Measurements from ENCODE around the gene SLC6A7. TPM values are rescaled to one million over a fixed set of nuclear protein-coding genes. Genes with fewer than 3 reads are reported as not detected.

Gene SLC6A7
- polyA plus RNA-seq, 1 experiment = not detected

DNA sequence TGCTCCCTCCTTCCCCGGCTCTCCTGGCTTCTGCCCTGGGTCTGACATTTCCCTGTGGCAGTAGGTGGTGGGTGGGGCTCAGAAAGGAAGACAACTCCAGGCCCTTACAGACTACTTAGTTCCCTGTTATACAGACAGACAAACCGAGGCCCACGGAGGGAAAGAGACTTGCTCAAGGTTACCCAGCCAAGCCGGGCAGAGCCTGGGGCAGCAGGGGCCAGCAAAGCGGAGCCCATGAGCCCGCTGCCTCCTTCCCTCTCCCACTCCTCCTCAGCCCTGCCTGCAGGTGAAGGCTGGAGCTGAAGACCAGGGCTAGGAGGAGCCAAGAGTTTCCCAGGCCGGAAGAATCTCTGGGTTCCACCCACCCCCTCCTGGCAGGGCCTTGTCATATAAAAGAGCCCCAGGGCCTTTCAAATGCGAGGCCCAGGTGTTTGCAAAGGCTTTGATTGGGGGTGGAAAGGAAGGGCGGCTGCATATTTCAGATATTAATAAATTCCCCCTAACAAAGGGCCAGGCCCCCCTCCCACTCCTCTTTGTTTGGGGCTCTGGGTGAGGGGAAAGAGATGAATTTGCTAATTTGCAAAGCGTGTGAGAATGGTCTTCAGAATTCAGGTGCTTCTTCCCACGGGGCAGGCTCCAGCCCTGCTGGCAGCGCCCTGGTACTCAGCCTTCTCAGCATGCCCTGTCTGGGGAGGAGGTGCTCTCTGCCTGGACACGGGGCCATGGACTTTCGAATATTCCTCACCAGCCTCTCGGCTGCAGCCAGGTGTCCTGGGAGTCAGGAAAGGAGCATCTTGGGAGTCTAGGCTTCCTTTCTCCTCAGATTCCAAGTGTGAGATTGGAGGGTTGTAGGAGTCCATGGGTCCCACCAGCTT is 21.5 kb downstream of the SLC6A7 start:
- TF ChIP-seq, protein P1, sequence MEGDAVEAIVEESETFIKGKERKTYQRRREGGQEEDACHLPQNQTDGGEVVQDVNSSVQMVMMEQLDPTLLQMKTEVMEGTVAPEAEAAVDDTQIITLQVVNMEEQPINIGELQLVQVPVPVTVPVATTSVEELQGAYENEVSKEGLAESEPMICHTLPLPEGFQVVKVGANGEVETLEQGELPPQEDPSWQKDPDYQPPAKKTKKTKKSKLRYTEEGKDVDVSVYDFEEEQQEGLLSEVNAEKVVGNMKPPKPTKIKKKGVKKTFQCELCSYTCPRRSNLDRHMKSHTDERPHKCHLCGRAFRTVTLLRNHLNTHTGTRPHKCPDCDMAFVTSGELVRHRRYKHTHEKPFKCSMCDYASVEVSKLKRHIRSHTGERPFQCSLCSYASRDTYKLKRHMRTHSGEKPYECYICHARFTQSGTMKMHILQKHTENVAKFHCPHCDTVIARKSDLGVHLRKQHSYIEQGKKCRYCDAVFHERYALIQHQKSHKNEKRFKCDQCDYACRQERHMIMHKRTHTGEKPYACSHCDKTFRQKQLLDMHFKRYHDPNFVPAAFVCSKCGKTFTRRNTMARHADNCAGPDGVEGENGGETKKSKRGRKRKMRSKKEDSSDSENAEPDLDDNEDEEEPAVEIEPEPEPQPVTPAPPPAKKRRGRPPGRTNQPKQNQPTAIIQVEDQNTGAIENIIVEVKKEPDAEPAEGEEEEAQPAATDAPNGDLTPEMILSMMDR (IDR thresholded peaks at IDR 0.05; ENCODE audit: insufficient read depth, low read depth, low read length) = no peak
- Histone ChIP-seq H3K27me3 (ENCODE audit: control insufficient read depth, insufficient read depth, low read length) (no peaks in the 10 kb centered on the region), H3K36me3 (ENCODE audit: control insufficient read depth, insufficient read depth, low read length) (no peaks in the 10 kb centered on the region), H3K4me3 (ENCODE audit: low read depth, low read length) (no peak overlapping the region)
- ChIA-PET CTCF (interaction anchor here (0.9 to 1.3 kb wide), 8 partner anchors 9 to 377 kb away, joined by 3 to 6 read pairs (median 4); no protein-coding TSS in a partner anchor), POLR2A (no interaction called here)
- no peak for DNase-seq (ENCODE audit: low read depth)

DNA sequence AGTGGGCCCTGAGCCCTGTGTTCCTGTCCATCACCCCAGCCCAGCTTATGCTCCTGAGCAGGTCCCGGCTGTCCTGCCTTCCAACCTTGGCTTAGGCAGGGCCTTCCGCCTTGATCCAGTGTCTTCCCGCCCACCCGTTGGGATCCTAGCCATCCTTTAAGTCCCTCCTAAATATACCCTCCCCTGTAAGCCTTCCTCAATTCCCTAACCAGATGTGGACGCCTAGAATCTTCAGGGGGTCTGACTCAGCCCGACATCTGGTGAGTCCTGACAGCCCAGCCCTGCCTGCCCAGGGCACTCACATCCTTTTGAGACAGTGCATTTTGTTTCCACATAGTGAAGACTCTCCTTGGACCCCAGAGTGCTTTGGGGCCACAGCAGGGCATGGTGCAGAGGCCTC is 23.7 kb downstream of the SLC6A7 start:
- ChIA-PET CTCF (interaction anchor here (0.7 to 3.5 kb wide), 12 partner anchors 14 to 386 kb away, joined by 3 to 26 read pairs (median 4); no protein-coding TSS in a partner anchor), POLR2A (no interaction called here)
- H3K4me3 ChIP-seq (ENCODE audit: low read depth, low read length) = no peak overlapping the region
- H3K36me3 ChIP-seq (ENCODE audit: control insufficient read depth, insufficient read depth, low read length) = no peaks in the 10 kb centered on the region
- TF ChIP-seq, protein P1 (IDR thresholded peaks at IDR 0.05; ENCODE audit: insufficient read depth, low read depth, low read length) = no peak
- no peaks in the 10 kb centered on the region for H3K27me3 ChIP-seq (ENCODE audit: control insufficient read depth, insufficient read depth, low read length)
- no peak for DNase-seq (ENCODE audit: low read depth)

DNA sequence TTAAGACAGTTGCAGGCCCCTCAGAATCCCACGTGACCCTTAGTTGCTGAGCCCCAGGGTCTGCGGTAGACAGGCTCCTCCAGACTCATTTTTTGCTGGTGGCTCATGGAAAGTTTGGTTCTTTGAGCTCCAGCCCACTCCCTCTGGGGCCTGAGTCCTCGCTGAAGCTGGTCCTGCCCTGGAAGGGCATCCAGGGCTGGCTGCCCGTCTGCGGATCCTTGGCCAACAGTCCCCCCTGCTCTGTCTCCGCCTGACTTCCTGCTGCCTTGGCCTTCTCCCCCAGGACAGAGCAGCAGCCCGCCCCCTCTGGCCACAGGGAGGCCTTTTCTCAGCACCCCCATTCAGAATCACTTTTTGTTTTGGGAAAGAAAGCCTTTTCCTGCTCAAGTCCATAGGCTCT is 24.4 kb downstream of the SLC6A7 start:
- Histone ChIP-seq H3K4me3 (ENCODE audit: low read depth, low read length) (no peak overlapping the region), H3K27me3 (ENCODE audit: control insufficient read depth, insufficient read depth, low read length) (no peaks in the 10 kb centered on the region), H3K36me3 (ENCODE audit: control insufficient read depth, insufficient read depth, low read length) (no peaks in the 10 kb centered on the region)
- POLR2A ChIA-PET = interaction anchor here (0.6 kb wide), 2 partner anchors 40 to 380 kb away, joined by 3 read pairs; no protein-coding TSS in a partner anchor
- CTCF ChIA-PET = interaction anchor here (0.9 to 3.5 kb wide), 15 partner anchors 15 to 386 kb away, joined by 3 to 26 read pairs (median 4); no protein-coding TSS in a partner anchor
- TF ChIP-seq, protein P1 (IDR thresholded peaks at IDR 0.05; ENCODE audit: insufficient read depth, low read depth, low read length) = peak; percentile 46
- no peak for DNase-seq (ENCODE audit: low read depth)

- POLR2A ChIA-PET = no interaction called here
- Histone ChIP-seq H3K36me3 (ENCODE audit: control insufficient read depth, insufficient read depth, low read length) (no peaks in the 10 kb centered on the region), H3K4me3 (ENCODE audit: low read depth, low read length) (no peak overlapping the region), H3K27me3 (ENCODE audit: control insufficient read depth, insufficient read depth, low read length) (0 out of 2 replicates have a peak, but pooled peaks cover under 1% of the 10 kb centered on the region)
- no peak for DNase-seq (ENCODE audit: low read depth)
- CTCF ChIA-PET = interaction anchor here (0.7 to 3.5 kb wide), 7 partner anchors 10 to 382 kb away, joined by 3 to 26 read pairs (median 3); no protein-coding TSS in a partner anchor
- TF ChIP-seq, protein P1 (IDR thresholded peaks at IDR 0.05; ENCODE audit: insufficient read depth, low read depth, low read length) = no peak
Measured at GRCh38 chr5:150215979-150216944, 26.4 kb downstream of the SLC6A7 start.
